Lower leg skin (tissue), 3 donors: ENCODE results near the gene DPM1.

Source experiments
- CTCF ChIP-seq, 3 donors: fragments of 450-650 bp; IDR thresholded peaks; one replicate each; pipeline ENCODE4 v1.5.1; 2016; ENCODE audit warnings: antibody characterized with exemption in 3 of 3, mild to moderate bottlenecking in 3 of 3, moderate library complexity in 2 of 3
- POLR2A ChIP-seq, 2 donors: fragments of 450-650 bp; IDR thresholded peaks; one replicate each; pipeline ENCODE4 v1.6.1; 2016 to 2017; ENCODE audit warnings: antibody characterized with exemption in 2 of 2, mild to moderate bottlenecking in 1 of 2, moderate library complexity in 1 of 2

GRCh38 chr20:50919567-50919966 is 38.8 kb downstream of the DPM1 start:
- TF ChIP-seq CTCF (IDR thresholded peaks at IDR 0.05) (no peak), POLR2A (IDR thresholded peaks at IDR 0.05) (no peak)
